ENCODE measurements around the gene BSN. TPM values are rescaled to one million over a fixed set of nuclear protein-coding genes. Genes with fewer than 3 reads are reported as not detected.

The BSN gene
- total RNA-seq, 2 experiments from 2014 or later: 0.12 to 0.20 TPM

- CTCF ChIA-PET: no interaction called here
- Mint-ChIP-seq H3K27ac (no peak overlapping the region), H3K9me3 (no peaks in the 10 kb centered on the region), H3K4me3 (no peak overlapping the region), H3K4me1 (ENCODE audit: low read depth) (no peaks in the 10 kb centered on the region), H3K36me3 (ENCODE audit: low read depth) (peaks cover 6% of the 10 kb centered on the region), H3K27me3 (ENCODE audit: low read depth) (no peaks in the 10 kb centered on the region)
- intact Hi-C loops (cut with micrococcal nuclease): no loop called here
- no peak for DNase-seq
These were observed 30.2 kb upstream of the BSN start for GRCh38 chr3:49523756-49524747.

GRCh38 chr3:49529567-49529966 lies 24.7 kb upstream of the BSN start:
- DNase-seq: peak; percentile 37
- H3K4me3 Mint-ChIP-seq: no peak overlapping the region
- peaks cover 11% of the 10 kb centered on the region for H3K36me3 Mint-ChIP-seq (ENCODE audit: low read depth)
- CTCF ChIA-PET: interaction anchor here (2.1 to 2.2 kb wide), 2 partner anchors 10 to 142 kb away, joined by 4 to 17 read pairs; no protein-coding TSS in a partner anchor
- intact Hi-C loops (cut with micrococcal nuclease): no loop called here
- H3K9me3 Mint-ChIP-seq: no peaks in the 10 kb centered on the region
- no peaks in the 10 kb centered on the region for H3K27me3 Mint-ChIP-seq (ENCODE audit: low read depth)
- H3K27ac Mint-ChIP-seq: peak overlapping the region; percentile 79
- peaks cover 10% of the 10 kb centered on the region for H3K4me1 Mint-ChIP-seq (ENCODE audit: low read depth)

GRCh38 chr3:49530231-49530630 lies 24.0 kb upstream of the BSN start:
- CTCF ChIA-PET: interaction anchor here (0.5 to 2.2 kb wide), 3 partner anchors 9 to 188 kb away, joined by 3 to 17 read pairs (median 4); no protein-coding TSS in a partner anchor
- no peaks in the 10 kb centered on the region for H3K27me3 Mint-ChIP-seq (ENCODE audit: low read depth)

GRCh38 chr3:49530701-49531100 lies 23.6 kb upstream of the BSN start:
- Mint-ChIP-seq H3K4me3 (no peak overlapping the region), H3K9me3 (no peaks in the 10 kb centered on the region), H3K27ac (no peak overlapping the region), H3K36me3 (ENCODE audit: low read depth) (peaks cover 11% of the 10 kb centered on the region), H3K4me1 (ENCODE audit: low read depth) (peaks cover 10% of the 10 kb centered on the region), H3K27me3 (ENCODE audit: low read depth) (no peaks in the 10 kb centered on the region)
- intact Hi-C loops (cut with micrococcal nuclease): no loop called here
- DNase-seq: no peak
- CTCF ChIA-PET: interaction anchor here (0.5 to 2.2 kb wide), 3 partner anchors 8 to 188 kb away, joined by 3 to 17 read pairs (median 4); no protein-coding TSS in a partner anchor

More at GRCh38 chr3:49530231-49530630, 24.0 kb upstream of the BSN start:
- H3K36me3 Mint-ChIP-seq (ENCODE audit: low read depth): peaks cover 11% of the 10 kb centered on the region
- intact Hi-C loops (cut with micrococcal nuclease): no loop called here
- no peaks in the 10 kb centered on the region for H3K9me3 Mint-ChIP-seq
- DNase-seq: no peak
- H3K4me3 Mint-ChIP-seq: no peak overlapping the region
- peak overlapping the region; percentile 32 for H3K27ac Mint-ChIP-seq
- peaks cover 10% of the 10 kb centered on the region for H3K4me1 Mint-ChIP-seq (ENCODE audit: low read depth)

GRCh38 chr3:49531218-49531617 lies 23.1 kb upstream of the BSN start:
- no peaks in the 10 kb centered on the region for H3K27me3 Mint-ChIP-seq (ENCODE audit: low read depth)
- no peak for DNase-seq
- no peak overlapping the region for H3K4me3 Mint-ChIP-seq
- H3K9me3 Mint-ChIP-seq: no peaks in the 10 kb centered on the region
- intact Hi-C loops (cut with micrococcal nuclease): no loop called here
- no peak overlapping the region for H3K27ac Mint-ChIP-seq
- peaks cover 10% of the 10 kb centered on the region for H3K4me1 Mint-ChIP-seq (ENCODE audit: low read depth)
- H3K36me3 Mint-ChIP-seq (ENCODE audit: low read depth): peaks cover 11% of the 10 kb centered on the region
- CTCF ChIA-PET: interaction anchor here (2.2 kb wide), 1 partner anchor 140 kb away, joined by 4 read pairs; no protein-coding TSS in a partner anchor

GRCh38 chr3:49531715-49532114 lies 22.6 kb upstream of the BSN start:
- Mint-ChIP-seq H3K4me1 (ENCODE audit: low read depth) (peaks cover 10% of the 10 kb centered on the region), H3K27me3 (ENCODE audit: low read depth) (no peaks in the 10 kb centered on the region), H3K27ac (no peak overlapping the region), H3K36me3 (ENCODE audit: low read depth) (peaks cover 11% of the 10 kb centered on the region), H3K9me3 (no peaks in the 10 kb centered on the region), H3K4me3 (no peak overlapping the region)
- CTCF ChIA-PET: interaction anchor here (2.2 kb wide), 1 partner anchor 140 kb away, joined by 4 read pairs; no protein-coding TSS in a partner anchor
- intact Hi-C loops (cut with micrococcal nuclease): no loop called here
- DNase-seq: no peak

- Mint-ChIP-seq H3K9me3 (no peaks in the 10 kb centered on the region), H3K4me1 (ENCODE audit: low read depth) (peaks cover 10% of the 10 kb centered on the region), H3K27ac (no peak overlapping the region), H3K27me3 (ENCODE audit: low read depth) (no peaks in the 10 kb centered on the region), H3K4me3 (no peak overlapping the region), H3K36me3 (ENCODE audit: low read depth) (peaks cover 11% of the 10 kb centered on the region)
- intact Hi-C loops (cut with micrococcal nuclease): no loop called here
- CTCF ChIA-PET: interaction anchor here (2.2 kb wide), 1 partner anchor 138 kb away, joined by 7 read pairs; no protein-coding TSS in a partner anchor
- DNase-seq: no peak
These were observed 21.2 kb upstream of the BSN start for GRCh38 chr3:49533031-49533430.

- Mint-ChIP-seq H3K9me3 (no peaks in the 10 kb centered on the region), H3K36me3 (ENCODE audit: low read depth) (peaks cover 11% of the 10 kb centered on the region), H3K4me3 (no peak overlapping the region), H3K27ac (no peak overlapping the region), H3K27me3 (ENCODE audit: low read depth) (no peaks in the 10 kb centered on the region), H3K4me1 (ENCODE audit: low read depth) (peaks cover 10% of the 10 kb centered on the region)
- intact Hi-C loops (cut with micrococcal nuclease): no loop called here
- DNase-seq: no peak
- CTCF ChIA-PET: interaction anchor here (0.9 to 2.2 kb wide), 2 partner anchors 14 to 138 kb away, joined by 3 to 7 read pairs; no protein-coding TSS in a partner anchor
These were observed 20.3 kb upstream of the BSN start for GRCh38 chr3:49533786-49534519.

GRCh38 chr3:49534581-49535441 lies 19.5 kb upstream of the BSN start:
- Mint-ChIP-seq H3K36me3 (ENCODE audit: low read depth) (peaks cover 11% of the 10 kb centered on the region), H3K4me3 (no peak overlapping the region), H3K27me3 (ENCODE audit: low read depth) (no peaks in the 10 kb centered on the region), H3K9me3 (no peaks in the 10 kb centered on the region), H3K4me1 (ENCODE audit: low read depth) (peaks cover 5% of the 10 kb centered on the region), H3K27ac (no peak overlapping the region)
- CTCF ChIA-PET: interaction anchor here (0.6 to 2.2 kb wide), 2 partner anchors 137 to 477 kb away, joined by 3 to 7 read pairs; no protein-coding TSS in a partner anchor
- no peak for DNase-seq
- intact Hi-C loops (cut with micrococcal nuclease): no loop called here

- Mint-ChIP-seq H3K27ac (no peak overlapping the region), H3K4me3 (no peak overlapping the region), H3K27me3 (ENCODE audit: low read depth) (no peaks in the 10 kb centered on the region), H3K4me1 (ENCODE audit: low read depth) (peaks cover 2% of the 10 kb centered on the region), H3K9me3 (no peaks in the 10 kb centered on the region), H3K36me3 (ENCODE audit: low read depth) (peaks cover 7% of the 10 kb centered on the region)
- intact Hi-C loops (cut with micrococcal nuclease): no loop called here
- DNase-seq: no peak
- CTCF ChIA-PET: interaction anchor here (5.9 kb wide), 1 partner anchor 135 kb away, joined by 171 read pairs; no protein-coding TSS in a partner anchor
These were observed 18.1 kb upstream of the BSN start for GRCh38 chr3:49535971-49536874.

All from activated naive CD4-positive, alpha-beta T cell treated with anti-CD3 and anti-CD28 coated beads for 36 hours (primary cell).